ENCODE results near the gene HOXA4. TPM values are rescaled to one million over a fixed set of nuclear protein-coding genes. Genes with fewer than 3 reads are reported as not detected.

HOXA4 gene
- total and polyA plus RNA-seq, 2 experiments from 2014 or later, result not detected

DNA sequence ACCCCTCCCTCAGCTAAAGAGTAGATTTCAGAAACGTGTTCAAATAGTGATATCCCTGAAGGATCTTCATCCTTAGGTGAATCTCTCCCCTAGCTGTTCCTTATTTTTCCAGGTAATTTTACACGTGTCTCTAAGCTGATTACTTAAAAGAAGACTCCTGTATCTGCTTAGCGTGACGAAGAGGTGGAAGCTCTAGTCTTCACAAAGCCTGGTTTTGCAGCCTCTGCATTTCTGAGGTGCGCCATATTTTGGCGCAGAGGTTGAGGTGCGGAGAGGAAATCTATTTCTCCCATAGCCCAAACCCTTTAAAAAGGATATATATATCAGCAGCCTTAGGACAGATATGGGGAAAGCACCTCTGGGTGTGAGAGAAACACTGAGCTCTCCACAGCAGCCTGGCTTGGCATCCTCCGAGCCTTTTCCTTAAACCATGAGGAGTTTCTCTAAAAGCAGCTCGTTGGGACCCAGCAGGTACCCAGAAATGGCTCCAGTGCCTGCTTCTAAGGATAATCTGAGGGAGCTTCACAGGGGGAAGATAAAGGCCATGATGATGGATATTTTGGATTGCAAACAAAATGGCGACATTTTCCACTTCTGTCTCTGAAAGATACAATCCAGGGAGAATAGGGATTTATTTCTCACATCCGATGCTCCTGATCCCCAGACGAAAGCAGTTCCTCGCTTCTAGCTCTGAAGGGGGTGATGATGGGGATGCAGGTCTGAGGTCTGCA is 25.1 kb downstream of the HOXA4 start:
- H4K20me1 ChIP-seq (replicated peaks; ENCODE audit: insufficient read depth), result peaks cover 72% of the 10 kb centered on the region
- TF ChIP-seq, protein P1, sequence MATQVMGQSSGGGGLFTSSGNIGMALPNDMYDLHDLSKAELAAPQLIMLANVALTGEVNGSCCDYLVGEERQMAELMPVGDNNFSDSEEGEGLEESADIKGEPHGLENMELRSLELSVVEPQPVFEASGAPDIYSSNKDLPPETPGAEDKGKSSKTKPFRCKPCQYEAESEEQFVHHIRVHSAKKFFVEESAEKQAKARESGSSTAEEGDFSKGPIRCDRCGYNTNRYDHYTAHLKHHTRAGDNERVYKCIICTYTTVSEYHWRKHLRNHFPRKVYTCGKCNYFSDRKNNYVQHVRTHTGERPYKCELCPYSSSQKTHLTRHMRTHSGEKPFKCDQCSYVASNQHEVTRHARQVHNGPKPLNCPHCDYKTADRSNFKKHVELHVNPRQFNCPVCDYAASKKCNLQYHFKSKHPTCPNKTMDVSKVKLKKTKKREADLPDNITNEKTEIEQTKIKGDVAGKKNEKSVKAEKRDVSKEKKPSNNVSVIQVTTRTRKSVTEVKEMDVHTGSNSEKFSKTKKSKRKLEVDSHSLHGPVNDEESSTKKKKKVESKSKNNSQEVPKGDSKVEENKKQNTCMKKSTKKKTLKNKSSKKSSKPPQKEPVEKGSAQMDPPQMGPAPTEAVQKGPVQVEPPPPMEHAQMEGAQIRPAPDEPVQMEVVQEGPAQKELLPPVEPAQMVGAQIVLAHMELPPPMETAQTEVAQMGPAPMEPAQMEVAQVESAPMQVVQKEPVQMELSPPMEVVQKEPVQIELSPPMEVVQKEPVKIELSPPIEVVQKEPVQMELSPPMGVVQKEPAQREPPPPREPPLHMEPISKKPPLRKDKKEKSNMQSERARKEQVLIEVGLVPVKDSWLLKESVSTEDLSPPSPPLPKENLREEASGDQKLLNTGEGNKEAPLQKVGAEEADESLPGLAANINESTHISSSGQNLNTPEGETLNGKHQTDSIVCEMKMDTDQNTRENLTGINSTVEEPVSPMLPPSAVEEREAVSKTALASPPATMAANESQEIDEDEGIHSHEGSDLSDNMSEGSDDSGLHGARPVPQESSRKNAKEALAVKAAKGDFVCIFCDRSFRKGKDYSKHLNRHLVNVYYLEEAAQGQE (IDR thresholded peaks at IDR 0.05; ENCODE audit: unreplicated experiment), result no peak
- TF ChIP-seq ZNF114 (CRISPR knock-in tag; IDR thresholded peaks at IDR 0.05) (no peak), EZH2phosphoT487 (IDR thresholded peaks at IDR 0.05; ENCODE audit: unreplicated experiment) (peak; percentile 50), ZNF331 (CRISPR knock-in tag; IDR thresholded peaks at IDR 0.05; ENCODE audit: low read depth) (no peak), CREB1 (CRISPR knock-in tag; IDR thresholded peaks at IDR 0.05; ENCODE audit: low read depth) (no peak), NANOG (IDR thresholded peaks at IDR 0.05; ENCODE audit: borderline replicate concordance) (no peak), EZH2 (IDR thresholded peaks at IDR 0.05; ENCODE audit: low read depth, unreplicated experiment) (peak; percentile 84)
- TF ChIP-seq, protein P2, sequence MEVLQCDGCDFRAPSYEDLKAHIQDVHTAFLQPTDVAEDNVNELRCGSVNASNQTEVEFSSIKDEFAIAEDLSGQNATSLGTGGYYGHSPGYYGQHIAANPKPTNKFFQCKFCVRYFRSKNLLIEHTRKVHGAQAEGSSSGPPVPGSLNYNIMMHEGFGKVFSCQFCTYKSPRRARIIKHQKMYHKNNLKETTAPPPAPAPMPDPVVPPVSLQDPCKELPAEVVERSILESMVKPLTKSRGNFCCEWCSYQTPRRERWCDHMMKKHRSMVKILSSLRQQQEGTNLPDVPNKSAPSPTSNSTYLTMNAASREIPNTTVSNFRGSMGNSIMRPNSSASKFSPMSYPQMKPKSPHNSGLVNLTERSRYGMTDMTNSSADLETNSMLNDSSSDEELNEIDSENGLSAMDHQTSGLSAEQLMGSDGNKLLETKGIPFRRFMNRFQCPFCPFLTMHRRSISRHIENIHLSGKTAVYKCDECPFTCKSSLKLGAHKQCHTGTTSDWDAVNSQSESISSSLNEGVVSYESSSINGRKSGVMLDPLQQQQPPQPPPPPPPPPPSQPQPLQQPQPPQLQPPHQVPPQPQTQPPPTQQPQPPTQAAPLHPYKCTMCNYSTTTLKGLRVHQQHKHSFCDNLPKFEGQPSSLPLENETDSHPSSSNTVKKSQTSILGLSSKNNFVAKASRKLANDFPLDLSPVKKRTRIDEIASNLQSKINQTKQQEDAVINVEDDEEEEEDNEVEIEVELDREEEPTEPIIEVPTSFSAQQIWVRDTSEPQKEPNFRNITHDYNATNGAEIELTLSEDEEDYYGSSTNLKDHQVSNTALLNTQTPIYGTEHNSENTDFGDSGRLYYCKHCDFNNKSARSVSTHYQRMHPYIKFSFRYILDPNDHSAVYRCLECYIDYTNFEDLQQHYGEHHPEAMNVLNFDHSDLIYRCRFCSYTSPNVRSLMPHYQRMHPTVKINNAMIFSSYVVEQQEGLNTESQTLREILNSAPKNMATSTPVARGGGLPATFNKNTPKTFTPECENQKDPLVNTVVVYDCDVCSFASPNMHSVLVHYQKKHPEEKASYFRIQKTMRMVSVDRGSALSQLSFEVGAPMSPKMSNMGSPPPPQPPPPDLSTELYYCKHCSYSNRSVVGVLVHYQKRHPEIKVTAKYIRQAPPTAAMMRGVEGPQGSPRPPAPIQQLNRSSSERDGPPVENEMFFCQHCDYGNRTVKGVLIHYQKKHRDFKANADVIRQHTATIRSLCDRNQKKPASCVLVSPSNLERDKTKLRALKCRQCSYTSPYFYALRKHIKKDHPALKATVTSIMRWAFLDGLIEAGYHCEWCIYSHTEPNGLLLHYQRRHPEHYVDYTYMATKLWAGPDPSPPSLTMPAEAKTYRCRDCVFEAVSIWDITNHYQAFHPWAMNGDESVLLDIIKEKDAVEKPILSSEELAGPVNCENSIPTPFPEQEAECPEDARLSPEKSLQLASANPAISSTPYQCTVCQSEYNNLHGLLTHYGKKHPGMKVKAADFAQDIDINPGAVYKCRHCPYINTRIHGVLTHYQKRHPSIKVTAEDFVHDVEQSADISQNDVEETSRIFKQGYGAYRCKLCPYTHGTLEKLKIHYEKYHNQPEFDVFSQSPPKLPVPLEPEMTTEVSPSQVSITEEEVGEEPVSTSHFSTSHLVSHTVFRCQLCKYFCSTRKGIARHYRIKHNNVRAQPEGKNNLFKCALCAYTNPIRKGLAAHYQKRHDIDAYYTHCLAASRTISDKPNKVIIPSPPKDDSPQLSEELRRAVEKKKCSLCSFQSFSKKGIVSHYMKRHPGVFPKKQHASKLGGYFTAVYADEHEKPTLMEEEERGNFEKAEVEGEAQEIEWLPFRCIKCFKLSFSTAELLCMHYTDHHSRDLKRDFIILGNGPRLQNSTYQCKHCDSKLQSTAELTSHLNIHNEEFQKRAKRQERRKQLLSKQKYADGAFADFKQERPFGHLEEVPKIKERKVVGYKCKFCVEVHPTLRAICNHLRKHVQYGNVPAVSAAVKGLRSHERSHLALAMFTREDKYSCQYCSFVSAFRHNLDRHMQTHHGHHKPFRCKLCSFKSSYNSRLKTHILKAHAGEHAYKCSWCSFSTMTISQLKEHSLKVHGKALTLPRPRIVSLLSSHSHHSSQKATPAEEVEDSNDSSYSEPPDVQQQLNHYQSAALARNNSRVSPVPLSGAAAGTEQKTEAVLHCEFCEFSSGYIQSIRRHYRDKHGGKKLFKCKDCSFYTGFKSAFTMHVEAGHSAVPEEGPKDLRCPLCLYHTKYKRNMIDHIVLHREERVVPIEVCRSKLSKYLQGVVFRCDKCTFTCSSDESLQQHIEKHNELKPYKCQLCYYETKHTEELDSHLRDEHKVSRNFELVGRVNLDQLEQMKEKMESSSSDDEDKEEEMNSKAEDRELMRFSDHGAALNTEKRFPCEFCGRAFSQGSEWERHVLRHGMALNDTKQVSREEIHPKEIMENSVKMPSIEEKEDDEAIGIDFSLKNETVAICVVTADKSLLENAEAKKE (CRISPR knock-in tag; IDR thresholded peaks at IDR 0.05), result no peak
- TF ChIP-seq, protein P3, sequence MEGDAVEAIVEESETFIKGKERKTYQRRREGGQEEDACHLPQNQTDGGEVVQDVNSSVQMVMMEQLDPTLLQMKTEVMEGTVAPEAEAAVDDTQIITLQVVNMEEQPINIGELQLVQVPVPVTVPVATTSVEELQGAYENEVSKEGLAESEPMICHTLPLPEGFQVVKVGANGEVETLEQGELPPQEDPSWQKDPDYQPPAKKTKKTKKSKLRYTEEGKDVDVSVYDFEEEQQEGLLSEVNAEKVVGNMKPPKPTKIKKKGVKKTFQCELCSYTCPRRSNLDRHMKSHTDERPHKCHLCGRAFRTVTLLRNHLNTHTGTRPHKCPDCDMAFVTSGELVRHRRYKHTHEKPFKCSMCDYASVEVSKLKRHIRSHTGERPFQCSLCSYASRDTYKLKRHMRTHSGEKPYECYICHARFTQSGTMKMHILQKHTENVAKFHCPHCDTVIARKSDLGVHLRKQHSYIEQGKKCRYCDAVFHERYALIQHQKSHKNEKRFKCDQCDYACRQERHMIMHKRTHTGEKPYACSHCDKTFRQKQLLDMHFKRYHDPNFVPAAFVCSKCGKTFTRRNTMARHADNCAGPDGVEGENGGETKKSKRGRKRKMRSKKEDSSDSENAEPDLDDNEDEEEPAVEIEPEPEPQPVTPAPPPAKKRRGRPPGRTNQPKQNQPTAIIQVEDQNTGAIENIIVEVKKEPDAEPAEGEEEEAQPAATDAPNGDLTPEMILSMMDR (conservative IDR thresholded peaks at IDR 0.05; ENCODE audit: low read depth in 2 of 2), result no peak
- TF ChIP-seq, protein P4, sequence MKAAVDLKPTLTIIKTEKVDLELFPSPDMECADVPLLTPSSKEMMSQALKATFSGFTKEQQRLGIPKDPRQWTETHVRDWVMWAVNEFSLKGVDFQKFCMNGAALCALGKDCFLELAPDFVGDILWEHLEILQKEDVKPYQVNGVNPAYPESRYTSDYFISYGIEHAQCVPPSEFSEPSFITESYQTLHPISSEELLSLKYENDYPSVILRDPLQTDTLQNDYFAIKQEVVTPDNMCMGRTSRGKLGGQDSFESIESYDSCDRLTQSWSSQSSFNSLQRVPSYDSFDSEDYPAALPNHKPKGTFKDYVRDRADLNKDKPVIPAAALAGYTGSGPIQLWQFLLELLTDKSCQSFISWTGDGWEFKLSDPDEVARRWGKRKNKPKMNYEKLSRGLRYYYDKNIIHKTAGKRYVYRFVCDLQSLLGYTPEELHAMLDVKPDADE (IDR thresholded peaks at IDR 0.05), result no peak
- peaks cover 100% of the 10 kb centered on the region for H3K27me3 ChIP-seq (ENCODE audit: insufficient read depth)
- no peak overlapping the region for H2AFZ ChIP-seq
- H3K4me1 ChIP-seq (ENCODE audit: insufficient read depth), result peaks cover 38% of the 10 kb centered on the region
- Mint-ChIP-seq H3K36me3 (ENCODE audit: low read depth) (no peaks in the 10 kb centered on the region; the same call in 2 of the 3 replicates), H3K9me3 (peaks cover 2% of the 10 kb centered on the region; the same call in 1 of the 3 replicates), H3K4me1 (peaks cover 31% of the 10 kb centered on the region), H3K27me3 (ENCODE audit: insufficient read depth, low read depth, poor library complexity) (peaks cover 100% of the 10 kb centered on the region), H3K27ac (no peak overlapping the region), H3K4me3 (no peak overlapping the region)
- DNase-seq (ENCODE audit: low spot score) (no peak), ATAC-seq (no peak)
- H3K4me3 ChIP-seq, result no peak overlapping the region
- no peaks in the 10 kb centered on the region for H3K36me3 ChIP-seq (ENCODE audit: insufficient read depth)
- H3K9me2 ChIP-seq (ENCODE audit: insufficient read depth), result no peaks in the 10 kb centered on the region
- peaks cover 53% of the 10 kb centered on the region for H3F3A ChIP-seq (replicated peaks; ENCODE audit: low read depth)
- no peak overlapping the region for H3K27ac ChIP-seq (ENCODE audit: low read depth)
- no peak overlapping the region; the same call in 1 of the 2 replicates for H3K4me2 ChIP-seq
- H3K79me2 ChIP-seq (replicated peaks; ENCODE audit: insufficient read depth), result no peaks in the 10 kb centered on the region

Measured in GM23338 (cell line).